H9 (cell line): ENCODE results near the gene SMARCC2. TPM values are rescaled to one million over a fixed set of nuclear protein-coding genes. Genes with fewer than 3 reads are reported as not detected.

Source experiments
- DNase-seq: peaks from one replicate; pipeline ENCODE4 v3.0.0-alpha.2; 2017
- H2AFZ ChIP-seq: one replicate; pipeline ENCODE4 v1.6.1; 2013; ENCODE audit warnings: mild to moderate bottlenecking, low read length, control low read depth, moderate library complexity
- H2AK5ac ChIP-seq: 2 replicates; pipeline ENCODE4 v1.6.1; 2013; ENCODE audit warnings: low read length, control low read depth, mixed read lengths; ENCODE audit not compliant: insufficient read length
- H2BK120ac ChIP-seq: one replicate; pipeline ENCODE4 v1.6.1; 2013; ENCODE audit warnings: low read depth, mild to moderate bottlenecking, low read length, control low read depth, inconsistent platforms; ENCODE audit not compliant: poor library complexity, severe bottlenecking
- H2BK12ac ChIP-seq: 2 replicates; pipeline ENCODE4 v1.6.1; 2013; ENCODE audit warnings: low read length, control low read depth, mixed read lengths, low read depth; ENCODE audit not compliant: insufficient read length
- H2BK15ac ChIP-seq: 2 replicates; pipeline ENCODE4 v1.6.1; 2013; ENCODE audit warnings: low read depth, low read length, control low read depth
- H2BK20ac ChIP-seq: one replicate; pipeline ENCODE4 v1.6.1; 2013; ENCODE audit warnings: low read depth, mild to moderate bottlenecking, low read length, control low read depth, inconsistent platforms; ENCODE audit not compliant: poor library complexity, severe bottlenecking
- H2BK5ac ChIP-seq: 2 replicates; pipeline ENCODE4 v1.6.1; 2013; ENCODE audit warnings: low read length, control low read depth, mixed read lengths; ENCODE audit not compliant: insufficient read length
- H3K14ac ChIP-seq: 2 replicates; pipeline ENCODE4 v1.6.1; 2013; ENCODE audit warnings: low read length, control low read depth; ENCODE audit not compliant: insufficient read depth
- H3K18ac ChIP-seq: 2 replicates; pipeline ENCODE4 v1.6.1; 2013; ENCODE audit warnings: low read depth, mild to moderate bottlenecking, mixed read lengths, low read length, control low read depth; ENCODE audit not compliant: insufficient read length
- H3K23ac ChIP-seq: 2 replicates; pipeline ENCODE4 v1.6.1; 2013; ENCODE audit warnings: low read length, control low read depth, mixed read lengths, low read depth; ENCODE audit not compliant: insufficient read length
- H3K23me2 ChIP-seq: 2 replicates; pipeline ENCODE4 v1.6.1; 2013; ENCODE audit warnings: low read depth, mild to moderate bottlenecking, mixed read lengths, low read length, control low read depth; ENCODE audit not compliant: insufficient read length, poor library complexity, severe bottlenecking
- H3K27ac ChIP-seq: 2 replicates; pipeline ENCODE4 v1.5.1; 2013; ENCODE audit warnings: low read length, control low read depth, mixed read lengths, low read depth; ENCODE audit not compliant: insufficient read length
- H3K27me3 ChIP-seq: 2 replicates; pipeline ENCODE4 v1.6.1; 2013; ENCODE audit warnings: low read length, control low read depth, inconsistent platforms; ENCODE audit not compliant: insufficient read depth
- H3K4ac ChIP-seq: 2 replicates; pipeline ENCODE4 v1.6.1; 2013; ENCODE audit warnings: low read depth, mild to moderate bottlenecking, control low read depth, inconsistent platforms, low read length, moderate library complexity
- H3K4me1 ChIP-seq: 2 replicates; pipeline ENCODE4 v1.6.1; 2013; ENCODE audit warnings: low read length, control low read depth, inconsistent platforms; ENCODE audit not compliant: insufficient read depth
- H3K4me2 ChIP-seq: 2 replicates; pipeline ENCODE4 v1.6.1; 2013; ENCODE audit warnings: low read length, control low read depth, mixed read lengths; ENCODE audit not compliant: insufficient read length, insufficient read depth
- H3K56ac ChIP-seq: 2 replicates; pipeline ENCODE4 v1.6.1; 2013; ENCODE audit warnings: low read depth, mild to moderate bottlenecking, mixed read lengths, low read length, control low read depth; ENCODE audit not compliant: insufficient read length
- H3K79me1 ChIP-seq: 2 replicates; pipeline ENCODE4 v1.6.1; 2013; ENCODE audit warnings: low read depth, mild to moderate bottlenecking, moderate library complexity, low read length, control low read depth, inconsistent platforms; ENCODE audit not compliant: insufficient read depth, poor library complexity, severe bottlenecking
- H3K79me2 ChIP-seq: 2 replicates; pipeline ENCODE4 v1.6.1; 2013; ENCODE audit warnings: low read length, control low read depth, inconsistent platforms; ENCODE audit not compliant: insufficient read depth
- H3K9ac ChIP-seq: 2 replicates; pipeline ENCODE4 v1.6.1; 2013; ENCODE audit warnings: low read length, control low read depth, mixed read lengths; ENCODE audit not compliant: insufficient read length; ENCODE audit errors: extremely low read depth
- H3K9me3 ChIP-seq: one replicate; pipeline ENCODE4 v1.6.1; 2013; ENCODE audit warnings: low read depth, low read length, inconsistent platforms; ENCODE audit not compliant: control insufficient read depth
- H3T11ph ChIP-seq: one replicate; pipeline ENCODE4 v1.6.1; 2013; ENCODE audit warnings: mild to moderate bottlenecking, low read length, control low read depth, inconsistent platforms
- H4K20me1 ChIP-seq: one replicate; pipeline ENCODE4 v1.6.1; 2013; ENCODE audit not compliant: control insufficient read depth, insufficient read length, insufficient read depth
- H4K5ac ChIP-seq: 2 replicates; pipeline ENCODE4 v1.6.1; 2013; ENCODE audit warnings: low read depth, mild to moderate bottlenecking, mixed read lengths, low read length, control low read depth; ENCODE audit not compliant: insufficient read length
- H4K8ac ChIP-seq: replicated peaks from 2 replicates; pipeline ENCODE4 v1.6.1; 2013; ENCODE audit warnings: low read length, control low read depth, mixed read lengths, low read depth; ENCODE audit not compliant: insufficient read length
- H4K91ac ChIP-seq: 2 replicates; pipeline ENCODE4 v1.6.1; 2013; ENCODE audit warnings: low read depth, mild to moderate bottlenecking, moderate library complexity, mixed read lengths, low read length, control low read depth; ENCODE audit not compliant: insufficient read length
- H3K27ac Mint-ChIP-seq, 3 experiments: 2 replicates in 2 of 3; 3 replicates in 1 of 3; pipeline ENCODE4 v1.8.0; 2020 to 2021; ENCODE audit warnings: mixed read lengths in 3 of 3, mild to moderate bottlenecking in 1 of 3, moderate library complexity in 1 of 3
- H3K27me3 Mint-ChIP-seq: 2 replicates; pipeline ENCODE4 v1.8.0; 2021; ENCODE audit warnings: low read depth, mild to moderate bottlenecking, moderate library complexity, mixed read lengths
- H3K36me3 Mint-ChIP-seq, 3 experiments: 2 replicates in 2 of 3; 3 replicates in 1 of 3; pipeline ENCODE4 v1.8.0; 2020 to 2021; ENCODE audit warnings: low read depth in 3 of 3, mixed read lengths in 3 of 3; ENCODE audit not compliant: insufficient read depth in 1 of 3
- H3K4me1 Mint-ChIP-seq, 2 experiments: 2 replicates each; pipeline ENCODE4 v1.8.0; 2020; ENCODE audit warnings: mixed read lengths in 2 of 2
- H3K4me3 Mint-ChIP-seq, 2 experiments: 2 replicates in 1 of 2; 3 replicates in 1 of 2; pipeline ENCODE4 v1.8.0; 2020 to 2021; ENCODE audit warnings: mild to moderate bottlenecking in 2 of 2, mixed read lengths in 2 of 2, moderate library complexity in 1 of 2
- H3K9me3 Mint-ChIP-seq, 2 experiments: 2 replicates in 1 of 2; 3 replicates in 1 of 2; pipeline ENCODE4 v1.8.0; 2020; ENCODE audit warnings: mild to moderate bottlenecking in 2 of 2, mixed read lengths in 2 of 2, moderate library complexity in 1 of 2
- CTCF ChIP-seq: fragments of 200-600 bp; sonication (generic); conservative IDR thresholded peaks from 3 replicates; pipeline ENCODE4 v1.8.0; 2021; ENCODE audit warnings: antibody characterized with exemption, mild to moderate bottlenecking
- WGBS: extraction: QIAGEN DNeasy Blood & Tissue Kit; methylation state at CpG from one replicate; pipeline ENCODE4 v1.1.7; 2013; ENCODE audit warnings: missing lambda C conversion rate, low lambda C conversion rate, mixed read lengths; ENCODE audit not compliant: insufficient read length; ENCODE audit errors: extremely low coverage; 5-methylcytosine and 5-hydroxymethylcytosine counted together
- total RNA-seq: library from RNA; stranded (reverse); gene quantifications from 2 replicates; pipeline ENCODE4 v1.2.1, GENCODE V29; 2021

The SMARCC2 gene
- total RNA-seq, 1 experiment from 2014 or later, result 86.9 TPM

- no peak overlapping the region for H3K4me3 Mint-ChIP-seq
- no peak overlapping the region for H2BK120ac ChIP-seq
- H2BK12ac ChIP-seq, result no peak overlapping the region
Observed at GRCh38 chr12:56141946-56142784, 47.1 kb downstream of the SMARCC2 start.

More at GRCh38 chr12:56141946-56142784, 47.1 kb downstream of the SMARCC2 start:
- Histone ChIP-seq H3K4me1 (no peaks in the 10 kb centered on the region), H4K91ac (no peak overlapping the region), H2AK5ac (no peak overlapping the region), H4K8ac (no peak overlapping the region), H3K23ac (no peak overlapping the region), H3T11ph (no peak overlapping the region), H2AFZ (no peak overlapping the region), H3K9me3 (no peaks in the 10 kb centered on the region), H3K56ac (no peak overlapping the region), H2BK20ac (no peak overlapping the region), H3K9ac (no peak overlapping the region), H3K79me2 (no peaks in the 10 kb centered on the region), H3K27me3 (no peaks in the 10 kb centered on the region), H3K23me2 (no peaks in the 10 kb centered on the region), H4K5ac (no peak overlapping the region), H3K4ac (no peak overlapping the region), H2BK15ac (no peak overlapping the region), H3K4me2 (no peak overlapping the region), H3K14ac (no peak overlapping the region), H3K79me1 (no peaks in the 10 kb centered on the region), H3K27ac (no peak overlapping the region), H2BK5ac (no peak overlapping the region), H4K20me1 (no peaks in the 10 kb centered on the region), H3K18ac (no peak overlapping the region)
- no peaks in the 10 kb centered on the region for H3K4me1 Mint-ChIP-seq
- peak overlapping the region in 1 of 3 experiments; percentile 49; a peak in 2 of 7 replicates for H3K27ac Mint-ChIP-seq
- no peaks in the 10 kb centered on the region for H3K27me3 Mint-ChIP-seq
- H3K36me3 Mint-ChIP-seq, result peaks cover 53 to 82% (median 78%) of the 10 kb centered on the region in 3 experiments
- DNase-seq, result no peak
- no peaks in the 10 kb centered on the region; a peak in 2 of 5 replicates for H3K9me3 Mint-ChIP-seq
- no CpG with 5 or more reads among the region's 19 CpGs for WGBS
- TF ChIP-seq CTCF, result no peak
